ENCODE measurements around the gene PCDHGA7. TPM values are rescaled to one million over a fixed set of nuclear protein-coding genes. Genes with fewer than 3 reads are reported as not detected.
"Not testable (repeated sequence)": the region's sequence is repeated elsewhere in the genome, so short reads cannot be mapped to it uniquely, and the experiment has no call there.

PCDHGA7 gene
- total RNA-seq, 1 donor from 2014 or later, result 5.2 TPM

DNA sequence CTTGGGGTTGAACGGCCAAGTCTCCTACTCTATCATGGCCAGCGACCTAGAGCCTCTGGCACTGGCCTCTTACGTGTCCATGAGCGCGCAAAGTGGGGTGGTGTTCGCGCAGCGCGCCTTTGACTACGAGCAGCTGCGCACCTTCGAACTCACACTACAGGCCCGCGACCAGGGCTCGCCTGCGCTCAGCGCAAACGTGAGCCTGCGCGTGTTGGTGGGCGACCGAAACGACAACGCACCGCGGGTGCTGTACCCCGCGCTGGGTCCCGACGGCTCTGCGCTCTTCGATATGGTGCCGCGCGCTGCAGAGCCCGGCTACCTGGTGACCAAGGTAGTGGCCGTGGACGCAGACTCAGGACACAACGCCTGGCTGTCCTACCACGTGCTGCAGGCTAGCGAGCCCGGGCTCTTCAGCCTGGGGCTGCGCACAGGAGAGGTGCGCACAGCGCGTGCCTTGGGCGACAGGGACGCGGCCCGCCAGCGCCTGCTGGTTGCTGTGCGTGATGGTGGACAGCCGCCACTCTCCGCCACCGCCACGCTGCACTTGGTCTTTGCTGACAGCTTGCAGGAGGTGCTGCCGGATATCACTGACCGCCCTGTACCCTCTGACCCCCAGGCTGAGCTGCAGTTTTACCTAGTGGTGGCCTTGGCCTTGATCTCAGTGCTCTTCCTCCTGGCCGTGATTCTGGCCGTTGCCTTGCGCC is 17.2 kb downstream of the PCDHGA7 start:
- peaks cover 70% of the 10 kb centered on the region for H3K9me3 ChIP-seq
- no peaks in the 10 kb centered on the region for H3K27me3 ChIP-seq
- peaks cover 0 to 20% of the 10 kb centered on the region in 2 donors for H3K36me3 ChIP-seq
- no peaks in the 10 kb centered on the region for H3K4me1 ChIP-seq
- no peak overlapping the region for H3K27ac ChIP-seq
- DNase-seq (ENCODE audit: extremely low spot score in 2 of 2), result no peak
- intact Hi-C loops (cut with DNase I), result no loop called here
- TF ChIP-seq POLR2A (IDR thresholded peaks at IDR 0.05) (no peak), POLR2AphosphoS5 (IDR thresholded peaks at IDR 0.05; ENCODE audit: insufficient read depth in 1 of 2, low read depth in 1 of 2) (no peak), CTCF (IDR thresholded peaks at IDR 0.05) (no peak)
- H3K4me3 ChIP-seq, result no peak overlapping the region

GRCh38 chr5:141402553-141403243 is 20.2 kb downstream of the PCDHGA7 start, which contains the start of gene PCDHGA9:
Gene PCDHGA9 (plus strand): TSS chr5:141402778. CDS start chr5:141402953, 175 bp downstream.
- H3K9me3 ChIP-seq, result peaks cover 79% of the 10 kb centered on the region
- peaks cover 0 to 20% of the 10 kb centered on the region in 2 donors for H3K36me3 ChIP-seq
- intact Hi-C loops (cut with DNase I), result no loop called here
- H3K27ac ChIP-seq, result no peak within 1 kb of the TSS
- no peak for DNase-seq (ENCODE audit: extremely low spot score in 2 of 2)
- no peaks in the 10 kb centered on the region for H3K27me3 ChIP-seq
- H3K4me1 ChIP-seq, result no peaks in the 10 kb centered on the region
- H3K4me3 ChIP-seq, result peak within 1 kb of the TSS; percentile 14 to 24
- TF ChIP-seq CTCF (IDR thresholded peaks at IDR 0.05) (peak in 1 of 3 experiments; percentile 13), POLR2AphosphoS5 (IDR thresholded peaks at IDR 0.05; ENCODE audit: insufficient read depth in 1 of 2, low read depth in 1 of 2) (no peak), POLR2A (IDR thresholded peaks at IDR 0.05) (no peak)

GRCh38 chr5:141403387-141403786 is 20.8 kb downstream of the PCDHGA7 start:
- no peak overlapping the region for H3K27ac ChIP-seq
- no peaks in the 10 kb centered on the region for H3K27me3 ChIP-seq
- H3K4me1 ChIP-seq, result no peaks in the 10 kb centered on the region
- no peak for DNase-seq (ENCODE audit: extremely low spot score in 2 of 2)
- peak overlapping the region in 1 of 2 donors; percentile 14 for H3K4me3 ChIP-seq
- TF ChIP-seq POLR2AphosphoS5 (IDR thresholded peaks at IDR 0.05; ENCODE audit: insufficient read depth in 1 of 2, low read depth in 1 of 2), result no peak
- TF ChIP-seq POLR2A (IDR thresholded peaks at IDR 0.05), result no peak
- no peak for TF ChIP-seq CTCF (IDR thresholded peaks at IDR 0.05)
- H3K36me3 ChIP-seq, result peaks cover 0 to 20% of the 10 kb centered on the region in 2 donors
- intact Hi-C loops (cut with DNase I), result no loop called here
- H3K9me3 ChIP-seq, result peaks cover 82% of the 10 kb centered on the region

GRCh38 chr5:141407790-141408505 is 25.4 kb downstream of the PCDHGA7 start, which contains the start of gene PCDHGB6:
Gene PCDHGB6 (plus strand): TSS chr5:141408021. CDS start chr5:141408203, 182 bp downstream.
- H3K4me1 ChIP-seq; DNase-seq (ENCODE audit: extremely low spot score in 2 of 2); H3K27me3 ChIP-seq; H3K36me3 ChIP-seq; intact Hi-C loops (cut with DNase I); H3K27ac ChIP-seq: not testable (repeated sequence)
- TF ChIP-seq CTCF (IDR thresholded peaks at IDR 0.05), result peak in 1 of 3 experiments; percentile 22
- Histone ChIP-seq H3K9me3 (peaks cover 87% of the 10 kb centered on the region), H3K4me3 (peak within 1 kb of the TSS; percentile 5 to 13)
